OCI-LY7 (cell line): Measurements from ENCODE around the gene ARGLU1.

Experiments used
- EZH2phosphoT487 ChIP-seq: fragments of 200-600 bp; sonication (generic); IDR thresholded peaks from 2 replicates; pipeline ENCODE4 v1.6.1; 2018; ENCODE audit warnings: low read depth, borderline replicate concordance, mild to moderate bottlenecking, mixed run types, antibody characterized with exemption, low read length, moderate library complexity, mixed read lengths
- TF ChIP-seq, protein P1 (sequence below): fragments of 200-600 bp; sonication (generic); conservative IDR thresholded peaks from 2 replicates; pipeline ENCODE4 v1.5.1; 2014; ENCODE audit warnings: mild to moderate bottlenecking, antibody characterized with exemption, low read length, moderate library complexity, mixed read lengths

DNA sequence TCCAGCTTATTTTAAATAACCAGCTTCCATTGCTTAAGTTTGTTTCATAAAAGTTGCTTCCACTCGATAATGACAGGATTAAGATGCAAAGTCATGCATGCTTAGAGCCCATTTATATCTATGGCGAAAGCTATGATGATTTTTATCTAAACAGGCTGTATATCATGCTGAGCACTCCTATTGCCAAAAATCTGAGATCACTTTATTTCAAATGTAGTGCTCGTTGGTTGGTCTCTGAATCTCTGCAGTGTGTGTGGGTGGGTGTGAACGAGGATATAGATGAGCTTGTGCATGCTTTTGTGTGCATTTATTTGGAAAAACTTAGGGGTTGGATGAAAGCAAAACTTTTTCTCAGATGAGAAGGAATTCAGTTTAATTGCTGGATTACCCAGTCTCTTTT is 27.0 kb upstream of the ARGLU1 start:
- TF ChIP-seq, protein P1, sequence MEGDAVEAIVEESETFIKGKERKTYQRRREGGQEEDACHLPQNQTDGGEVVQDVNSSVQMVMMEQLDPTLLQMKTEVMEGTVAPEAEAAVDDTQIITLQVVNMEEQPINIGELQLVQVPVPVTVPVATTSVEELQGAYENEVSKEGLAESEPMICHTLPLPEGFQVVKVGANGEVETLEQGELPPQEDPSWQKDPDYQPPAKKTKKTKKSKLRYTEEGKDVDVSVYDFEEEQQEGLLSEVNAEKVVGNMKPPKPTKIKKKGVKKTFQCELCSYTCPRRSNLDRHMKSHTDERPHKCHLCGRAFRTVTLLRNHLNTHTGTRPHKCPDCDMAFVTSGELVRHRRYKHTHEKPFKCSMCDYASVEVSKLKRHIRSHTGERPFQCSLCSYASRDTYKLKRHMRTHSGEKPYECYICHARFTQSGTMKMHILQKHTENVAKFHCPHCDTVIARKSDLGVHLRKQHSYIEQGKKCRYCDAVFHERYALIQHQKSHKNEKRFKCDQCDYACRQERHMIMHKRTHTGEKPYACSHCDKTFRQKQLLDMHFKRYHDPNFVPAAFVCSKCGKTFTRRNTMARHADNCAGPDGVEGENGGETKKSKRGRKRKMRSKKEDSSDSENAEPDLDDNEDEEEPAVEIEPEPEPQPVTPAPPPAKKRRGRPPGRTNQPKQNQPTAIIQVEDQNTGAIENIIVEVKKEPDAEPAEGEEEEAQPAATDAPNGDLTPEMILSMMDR = no peak
- TF ChIP-seq EZH2phosphoT487 = no peak
